ENCODE results near the gene TPST2. TPM values are rescaled to one million over a fixed set of nuclear protein-coding genes. Genes with fewer than 3 reads are reported as not detected.

Gene TPST2
- total RNA-seq, 4 donors from 2014 or later: 26.8 to 47.9 (median 38.5) TPM

DNA sequence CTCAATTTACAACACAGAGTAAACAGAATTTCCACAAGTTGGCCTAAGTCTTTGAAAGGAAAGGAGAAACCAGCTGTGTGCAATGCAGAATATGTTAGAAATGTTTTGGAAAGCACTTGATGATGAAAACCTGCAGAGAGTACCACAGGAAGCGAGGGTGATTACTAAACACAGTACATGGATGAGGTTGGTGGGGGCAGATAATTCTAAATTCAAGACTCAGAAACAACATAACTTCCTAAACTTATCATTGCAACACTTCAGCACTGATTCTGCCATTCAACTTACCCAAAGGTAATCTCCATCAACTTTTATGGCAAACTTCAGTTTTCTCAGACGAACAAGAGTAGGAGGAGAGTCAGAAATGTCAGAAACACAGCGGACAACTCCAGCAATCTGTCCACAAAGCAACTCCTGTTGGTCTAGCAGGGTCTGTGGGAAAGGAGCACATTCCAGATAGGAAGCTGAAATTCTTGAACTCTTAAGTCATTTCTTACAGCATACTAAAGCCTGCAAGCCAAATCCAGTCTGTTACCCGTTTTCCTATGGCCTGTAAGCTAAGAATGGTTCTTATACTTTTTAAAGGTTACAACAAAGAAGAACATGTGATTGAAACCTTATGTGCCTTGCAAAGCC is 113.1 kb downstream of the TPST2 start:
- no peaks in the 10 kb centered on the region for H3K9me3 ChIP-seq
- no peaks in the 10 kb centered on the region for H3K27me3 ChIP-seq
- H3K4me3 ChIP-seq: no peak overlapping the region
- H3K4me1 ChIP-seq: peaks cover 0 to 30% (median 7%) of the 10 kb centered on the region in 4 donors
- H3K36me3 ChIP-seq: peaks cover 0 to 58% (median 3%) of the 10 kb centered on the region in 3 donors
- no peak overlapping the region for H3K27ac ChIP-seq
- TF ChIP-seq, protein P1, sequence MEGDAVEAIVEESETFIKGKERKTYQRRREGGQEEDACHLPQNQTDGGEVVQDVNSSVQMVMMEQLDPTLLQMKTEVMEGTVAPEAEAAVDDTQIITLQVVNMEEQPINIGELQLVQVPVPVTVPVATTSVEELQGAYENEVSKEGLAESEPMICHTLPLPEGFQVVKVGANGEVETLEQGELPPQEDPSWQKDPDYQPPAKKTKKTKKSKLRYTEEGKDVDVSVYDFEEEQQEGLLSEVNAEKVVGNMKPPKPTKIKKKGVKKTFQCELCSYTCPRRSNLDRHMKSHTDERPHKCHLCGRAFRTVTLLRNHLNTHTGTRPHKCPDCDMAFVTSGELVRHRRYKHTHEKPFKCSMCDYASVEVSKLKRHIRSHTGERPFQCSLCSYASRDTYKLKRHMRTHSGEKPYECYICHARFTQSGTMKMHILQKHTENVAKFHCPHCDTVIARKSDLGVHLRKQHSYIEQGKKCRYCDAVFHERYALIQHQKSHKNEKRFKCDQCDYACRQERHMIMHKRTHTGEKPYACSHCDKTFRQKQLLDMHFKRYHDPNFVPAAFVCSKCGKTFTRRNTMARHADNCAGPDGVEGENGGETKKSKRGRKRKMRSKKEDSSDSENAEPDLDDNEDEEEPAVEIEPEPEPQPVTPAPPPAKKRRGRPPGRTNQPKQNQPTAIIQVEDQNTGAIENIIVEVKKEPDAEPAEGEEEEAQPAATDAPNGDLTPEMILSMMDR (IDR thresholded peaks at IDR 0.05): no peak
- TF ChIP-seq POLR2A (IDR thresholded peaks at IDR 0.05): no peak
- DNase-seq: no peak

DNA sequence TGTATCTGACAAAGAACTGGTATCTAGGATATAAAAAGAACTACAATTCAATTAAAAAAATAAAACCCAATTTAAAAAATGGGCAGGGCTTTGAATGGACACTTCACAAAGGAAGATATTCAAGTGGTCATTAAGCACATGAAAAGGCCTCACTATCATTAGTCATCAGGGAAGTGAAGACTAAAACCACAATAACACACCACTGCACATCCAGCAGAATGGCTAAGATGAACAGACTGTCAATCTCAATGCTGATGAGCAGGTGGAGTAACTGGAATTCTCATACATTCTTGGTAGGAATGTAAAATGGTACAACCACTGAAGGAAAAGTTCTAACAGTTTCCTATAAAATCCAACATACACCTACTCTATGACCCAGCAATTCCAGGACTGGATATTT is 115.2 kb downstream of the TPST2 start:
- Histone ChIP-seq H3K4me3 (no peak overlapping the region), H3K9me3 (no peaks in the 10 kb centered on the region), H3K4me1 (peaks cover 0 to 9% (median 2%) of the 10 kb centered on the region in 4 donors), H3K36me3 (peaks cover 0 to 79% (median 3%) of the 10 kb centered on the region in 3 donors), H3K27ac (no peak overlapping the region), H3K27me3 (no peaks in the 10 kb centered on the region)
- DNase-seq: no peak
- TF ChIP-seq, protein P1 (IDR thresholded peaks at IDR 0.05): no peak
- TF ChIP-seq POLR2A (IDR thresholded peaks at IDR 0.05): no peak

Small RNA genes within 50 kb of the gene (small RNA-seq; reads per million reads assigned to genes)
- 0.06 reads per million in 2 donors for gene MIR548J

Other genes starting within 250 kb of the TPST2 start
- 1 to 10 TPM in 3 of 4 donors, under 1 TPM in 1; 0.95 to 6.6 (median 1.4) TPM for gene ASPHD2, start 160.9 kb downstream of the TPST2 start, total RNA-seq
- gene HPS4, start 106.3 kb downstream of the TPST2 start, total RNA-seq: 10 to 100 TPM; 22.8 to 74.3 (median 47.0) TPM
- gene SRRD, start 106.3 kb downstream of the TPST2 start, total RNA-seq: 10 to 100 TPM in 2 of 4 donors, 1 to 10 TPM in 2; 4.2 to 17.3 (median 10.1) TPM
- gene TFIP11, start 77.7 kb downstream of the TPST2 start, total RNA-seq: 10 to 100 TPM; 24.0 to 46.2 (median 30.8) TPM
- not detected for gene CRYBB1, start 27.9 kb upstream of the TPST2 start, total RNA-seq
- not detected for gene CRYBA4, start 31.8 kb upstream of the TPST2 start, total RNA-seq
- 10 to 100 TPM in 1 of 4 donors, 1 to 10 TPM in 3; 2.5 to 31.4 (median 5.9) TPM for gene MIAT, start 67.5 kb upstream of the TPST2 start, total RNA-seq

All from Peyer's patch (tissue), 4 donors.